ENCODE data around the gene DCAF4. TPM values are rescaled to one million over a fixed set of nuclear protein-coding genes. Genes with fewer than 3 reads are reported as not detected.
A peak's percentile ranks its signal among the peaks of the same experiment; 100 is the strongest.

Gene DCAF4
- total RNA-seq, 3 donors from 2014 or later: 29.7 to 39.2 (median 34.0) TPM

DNA sequence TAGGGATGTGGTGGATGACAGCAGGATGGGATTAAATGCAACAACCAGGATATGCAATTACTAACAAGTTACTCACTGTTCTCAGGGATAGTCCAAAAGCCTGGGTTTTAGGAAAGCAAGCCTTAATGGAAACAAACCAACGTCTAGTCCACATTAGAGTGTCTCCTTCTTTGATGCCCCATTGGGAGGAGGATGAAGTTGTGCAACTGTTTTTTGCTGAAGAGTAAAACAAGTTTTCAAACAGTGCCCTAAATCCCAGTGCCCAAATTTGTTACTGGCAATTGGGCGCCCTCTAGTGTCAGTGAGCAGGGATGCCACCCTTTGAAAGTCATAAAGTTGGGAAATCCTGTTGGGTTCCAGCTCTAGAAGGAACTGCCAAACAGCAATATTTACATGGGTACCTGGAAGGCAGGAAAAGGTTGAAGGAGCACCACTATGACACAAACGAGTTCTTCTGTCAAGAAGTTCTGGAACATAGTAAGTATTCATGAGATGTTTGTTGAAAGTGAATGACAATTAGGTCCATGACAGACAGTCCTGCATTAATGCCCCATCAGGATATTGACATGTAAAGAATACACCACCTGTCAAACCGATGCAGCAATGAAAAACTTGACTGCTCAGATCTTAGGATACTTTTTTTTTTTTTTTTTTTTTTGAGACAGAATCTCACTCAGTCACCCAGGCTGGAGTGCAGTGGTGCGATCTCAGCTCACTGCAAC lies 21.3 kb upstream of the DCAF4 start:
- H3K4me3 Mint-ChIP-seq: no peak overlapping the region
- H3K36me3 Mint-ChIP-seq (ENCODE audit: insufficient read depth): no peaks in the 10 kb centered on the region
- no peaks in the 10 kb centered on the region for H3K9me3 Mint-ChIP-seq
- H3K27me3 Mint-ChIP-seq (ENCODE audit: low read depth): peaks cover 22% of the 10 kb centered on the region
- H3K4me1 Mint-ChIP-seq (ENCODE audit: low read depth): peaks cover 1% of the 10 kb centered on the region
- DNase-seq (peak; percentile 56), ATAC-seq (peak; percentile 76 to 77)

GRCh38 chr14:72906316-72906715 lies 19.9 kb upstream of the DCAF4 start:
- no peak for ATAC-seq
- Mint-ChIP-seq H3K4me3 (no peak overlapping the region), H3K27me3 (ENCODE audit: low read depth) (peaks cover 16% of the 10 kb centered on the region), H3K4me1 (ENCODE audit: low read depth) (peaks cover 1% of the 10 kb centered on the region), H3K36me3 (ENCODE audit: insufficient read depth) (no peaks in the 10 kb centered on the region), H3K9me3 (no peaks in the 10 kb centered on the region)
- no peak for DNase-seq

GRCh38 chr14:72906879-72907278 lies 19.4 kb upstream of the DCAF4 start:
- DNase-seq: no peak
- no peak overlapping the region for H3K4me3 Mint-ChIP-seq
- peaks cover 16% of the 10 kb centered on the region for H3K27me3 Mint-ChIP-seq (ENCODE audit: low read depth)
- ATAC-seq: no peak
- H3K4me1 Mint-ChIP-seq (ENCODE audit: low read depth): peaks cover 1% of the 10 kb centered on the region
- H3K9me3 Mint-ChIP-seq: no peaks in the 10 kb centered on the region
- no peaks in the 10 kb centered on the region for H3K36me3 Mint-ChIP-seq (ENCODE audit: insufficient read depth)

- Mint-ChIP-seq H3K9me3 (no peaks in the 10 kb centered on the region), H3K27me3 (ENCODE audit: low read depth) (peaks cover 17% of the 10 kb centered on the region), H3K4me3 (no peak overlapping the region), H3K4me1 (ENCODE audit: low read depth) (peaks cover 1% of the 10 kb centered on the region), H3K36me3 (ENCODE audit: insufficient read depth) (no peaks in the 10 kb centered on the region)
- DNase-seq (no peak), ATAC-seq (peak; percentile 48 to 52)
These were observed 18.4 kb upstream of the DCAF4 start for GRCh38 chr14:72907886-72908285.

GRCh38 chr14:72909163-72909562 lies 17.1 kb upstream of the DCAF4 start:
- peaks cover 23% of the 10 kb centered on the region for H3K27me3 Mint-ChIP-seq (ENCODE audit: low read depth)
- ATAC-seq: no peak
- H3K4me1 Mint-ChIP-seq (ENCODE audit: low read depth): peaks cover 1% of the 10 kb centered on the region
- no peaks in the 10 kb centered on the region for H3K36me3 Mint-ChIP-seq (ENCODE audit: insufficient read depth)
- DNase-seq: no peak
- H3K4me3 Mint-ChIP-seq: no peak overlapping the region
- no peaks in the 10 kb centered on the region for H3K9me3 Mint-ChIP-seq

DNA sequence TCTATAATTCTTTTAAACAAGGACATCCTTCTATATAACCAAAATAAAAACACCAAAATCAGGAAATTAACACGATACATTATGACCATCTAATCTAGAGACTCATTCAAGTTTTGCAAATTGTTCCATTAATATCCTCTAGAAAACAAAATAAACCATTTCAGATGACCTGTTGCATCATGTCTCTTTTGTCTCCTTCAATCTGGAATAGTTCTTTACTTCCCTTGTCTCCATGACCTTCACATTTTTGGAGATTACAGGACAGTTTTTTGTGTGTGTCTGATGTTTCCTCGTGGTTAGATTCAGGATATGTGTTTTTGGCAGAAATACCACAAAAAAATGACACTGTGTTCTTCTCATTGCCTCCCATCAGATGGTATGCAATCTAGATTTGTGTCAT lies 12.5 kb upstream of the DCAF4 start:
- Mint-ChIP-seq H3K4me1 (ENCODE audit: low read depth) (no peaks in the 10 kb centered on the region), H3K36me3 (ENCODE audit: insufficient read depth) (no peaks in the 10 kb centered on the region), H3K9me3 (no peaks in the 10 kb centered on the region), H3K4me3 (no peak overlapping the region), H3K27me3 (ENCODE audit: low read depth) (peaks cover 17% of the 10 kb centered on the region)
- no peak for ATAC-seq
- no peak for DNase-seq

DNA sequence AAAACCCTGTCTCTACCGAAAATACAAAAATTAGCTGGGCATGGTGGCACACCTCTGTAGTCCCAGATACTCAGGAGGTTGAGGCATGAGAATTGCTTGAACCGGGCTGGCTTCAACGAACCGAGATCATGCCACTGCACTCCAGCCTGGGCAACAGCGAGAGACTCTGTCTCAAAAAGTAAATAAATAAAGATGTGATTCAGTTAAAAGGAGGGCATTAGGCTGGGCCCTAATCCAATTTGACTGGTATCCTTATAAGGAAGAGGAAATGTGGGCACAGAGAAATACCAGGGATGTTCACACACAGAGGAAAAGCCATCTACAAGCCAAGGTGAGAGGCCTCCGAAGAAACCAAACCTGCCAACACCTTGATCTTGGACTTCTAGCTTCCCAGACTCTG lies 10.1 kb upstream of the DCAF4 start:
- no peak for ATAC-seq
- peaks cover 28% of the 10 kb centered on the region for H3K27me3 Mint-ChIP-seq (ENCODE audit: low read depth)
- H3K4me3 Mint-ChIP-seq: no peak overlapping the region
- no peaks in the 10 kb centered on the region for H3K4me1 Mint-ChIP-seq (ENCODE audit: low read depth)
- no peaks in the 10 kb centered on the region for H3K9me3 Mint-ChIP-seq
- no peaks in the 10 kb centered on the region for H3K36me3 Mint-ChIP-seq (ENCODE audit: insufficient read depth)
- DNase-seq: no peak

GRCh38 chr14:72917094-72917802 lies 9.0 kb upstream of the DCAF4 start:
- no peak for ATAC-seq
- no peaks in the 10 kb centered on the region for H3K4me1 Mint-ChIP-seq (ENCODE audit: low read depth)
- no peaks in the 10 kb centered on the region for H3K36me3 Mint-ChIP-seq (ENCODE audit: insufficient read depth)
- H3K9me3 Mint-ChIP-seq: no peaks in the 10 kb centered on the region
- H3K4me3 Mint-ChIP-seq: no peak overlapping the region
- peaks cover 28% of the 10 kb centered on the region for H3K27me3 Mint-ChIP-seq (ENCODE audit: low read depth)
- DNase-seq: no peak

DNA sequence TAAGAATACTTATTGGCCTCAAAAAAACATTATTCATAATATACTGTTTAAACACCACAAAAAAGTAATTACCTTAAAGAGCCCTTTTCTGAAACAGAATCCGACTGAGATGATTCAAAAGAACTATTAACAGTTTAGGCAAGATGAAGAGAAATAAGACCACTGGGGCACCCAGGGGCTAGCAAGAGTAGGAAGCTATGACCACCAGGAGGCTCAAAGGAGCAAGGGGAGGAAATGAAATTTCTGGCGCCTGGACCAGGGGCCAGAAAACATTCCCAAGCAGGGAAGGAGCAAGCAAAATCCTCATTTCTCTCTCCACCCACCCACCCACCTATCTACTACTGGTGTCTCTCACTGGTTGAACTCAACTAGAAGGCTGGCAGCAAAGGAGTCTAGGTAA lies 6.3 kb upstream of the DCAF4 start:
- no peaks in the 10 kb centered on the region for H3K36me3 Mint-ChIP-seq (ENCODE audit: insufficient read depth)
- no peaks in the 10 kb centered on the region for H3K9me3 Mint-ChIP-seq
- H3K4me1 Mint-ChIP-seq (ENCODE audit: low read depth): no peaks in the 10 kb centered on the region
- DNase-seq (no peak), ATAC-seq (no peak)
- H3K27me3 Mint-ChIP-seq (ENCODE audit: low read depth): peaks cover 18% of the 10 kb centered on the region
- H3K4me3 Mint-ChIP-seq: no peak overlapping the region

DNA sequence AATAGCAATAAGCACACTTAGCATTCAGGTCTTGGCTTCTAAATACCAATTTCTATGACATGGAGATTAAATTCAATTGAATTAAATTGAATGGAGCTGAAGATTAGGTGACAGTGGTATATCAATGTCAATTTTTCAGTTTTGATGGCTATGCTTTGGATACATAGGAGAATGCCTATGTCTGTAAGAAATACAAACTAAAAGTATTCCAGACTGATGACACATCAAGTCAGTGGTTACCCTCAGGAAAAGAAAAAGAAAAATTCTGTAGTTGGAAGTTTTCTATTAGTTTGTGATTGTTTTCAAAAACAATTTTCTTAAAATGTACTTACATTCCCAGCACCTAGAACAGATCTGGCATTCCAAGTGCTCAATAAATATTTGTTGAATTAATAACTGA lies 4.9 kb upstream of the DCAF4 start:
- ATAC-seq (no peak), DNase-seq (no peak)
- H3K36me3 Mint-ChIP-seq (ENCODE audit: insufficient read depth): no peaks in the 10 kb centered on the region
- H3K4me3 Mint-ChIP-seq: no peak overlapping the region
- no peaks in the 10 kb centered on the region for H3K9me3 Mint-ChIP-seq
- peaks cover 5% of the 10 kb centered on the region for H3K4me1 Mint-ChIP-seq (ENCODE audit: low read depth)
- H3K27me3 Mint-ChIP-seq (ENCODE audit: low read depth): peaks cover 11% of the 10 kb centered on the region

GRCh38 chr14:72924337-72924736 lies 1.9 kb upstream of the DCAF4 start:
- H3K9me3 Mint-ChIP-seq: no peaks in the 10 kb centered on the region
- H3K4me1 Mint-ChIP-seq (ENCODE audit: low read depth): peaks cover 9% of the 10 kb centered on the region
- DNase-seq (no peak), ATAC-seq (no peak)
- no peak overlapping the region for H3K4me3 Mint-ChIP-seq
- H3K36me3 Mint-ChIP-seq (ENCODE audit: insufficient read depth): no peaks in the 10 kb centered on the region
- peaks cover 8% of the 10 kb centered on the region for H3K27me3 Mint-ChIP-seq (ENCODE audit: low read depth)

GRCh38 chr14:72925171-72925759 lies 999 bp upstream of the DCAF4 start:
- H3K27me3 Mint-ChIP-seq (ENCODE audit: low read depth): peaks cover under 1% of the 10 kb centered on the region
- peaks cover 2% of the 10 kb centered on the region for H3K36me3 Mint-ChIP-seq (ENCODE audit: insufficient read depth)
- H3K4me1 Mint-ChIP-seq (ENCODE audit: low read depth): peaks cover 9% of the 10 kb centered on the region
- H3K4me3 Mint-ChIP-seq: peak overlapping the region; percentile 93
- DNase-seq (no peak), ATAC-seq (no peak)
- no peaks in the 10 kb centered on the region for H3K9me3 Mint-ChIP-seq

DNA sequence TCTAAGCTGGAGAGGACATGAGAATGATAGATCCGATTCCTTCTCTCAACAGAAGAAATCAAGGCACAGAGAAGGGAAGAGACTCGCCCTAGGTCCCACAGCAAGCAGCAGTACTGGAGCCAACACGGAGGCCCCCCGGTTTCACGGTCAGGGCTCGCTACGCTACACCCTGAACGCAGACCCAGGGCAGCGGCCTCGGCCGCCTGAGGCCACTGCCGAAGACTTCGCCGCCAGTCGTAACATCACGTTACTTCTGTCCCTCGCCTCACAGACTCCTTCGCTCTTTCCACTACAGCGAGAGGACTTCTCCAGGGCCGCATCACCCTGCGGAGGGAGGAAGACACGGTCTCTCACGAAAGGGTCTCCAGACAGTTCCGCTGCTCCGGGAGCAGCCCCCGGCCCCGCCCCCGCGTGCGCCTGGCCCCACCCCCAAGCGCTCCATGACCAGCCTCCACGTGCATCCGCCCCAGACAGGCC lies 411 bp upstream of the DCAF4 start:
- no peak for ATAC-seq
- DNase-seq: no peak
- no peaks in the 10 kb centered on the region for H3K27me3 Mint-ChIP-seq (ENCODE audit: low read depth)
- H3K4me3 Mint-ChIP-seq: peak overlapping the region; percentile 93
- peaks cover 2% of the 10 kb centered on the region for H3K36me3 Mint-ChIP-seq (ENCODE audit: insufficient read depth)
- no peaks in the 10 kb centered on the region for H3K9me3 Mint-ChIP-seq
- peaks cover 9% of the 10 kb centered on the region for H3K4me1 Mint-ChIP-seq (ENCODE audit: low read depth)

GRCh38 chr14:72928872-72929271 lies 2.6 kb downstream of the DCAF4 start:
- no peak overlapping the region for H3K4me3 Mint-ChIP-seq
- no peaks in the 10 kb centered on the region for H3K27me3 Mint-ChIP-seq (ENCODE audit: low read depth)
- H3K4me1 Mint-ChIP-seq (ENCODE audit: low read depth): peaks cover 18% of the 10 kb centered on the region
- no peak for ATAC-seq
- H3K9me3 Mint-ChIP-seq: no peaks in the 10 kb centered on the region
- peaks cover 6% of the 10 kb centered on the region for H3K36me3 Mint-ChIP-seq (ENCODE audit: insufficient read depth)
- DNase-seq: no peak

All from activated T-cell treated with anti-CD3 and anti-CD28 coated beads, Interleukin-2, amount 50 U/mL, for 4 hours (primary cell).